K562 (cell line): Measurements from ENCODE around the gene PRSS27. TPM values are rescaled to one million over a fixed set of nuclear protein-coding genes. Genes with fewer than 3 reads are reported as not detected.
A peak's percentile ranks its signal among the peaks of the same experiment; 100 is the strongest.

Source experiments
- ATAC-seq: fragments of 200-7000 bp; cut with Tn5 transposase; 3 replicates; pipeline ENCODE4 v1.9.1; 2020; ENCODE audit warnings: moderate library complexity
- BruUV-seq: library from RNA; stranded (reverse); fragments of 400-500 nt; replicated peaks from 2 replicates; lab custom pipeline; 2021; lab: Mats Ljungman, UMichigan
- CTCF ChIA-PET: fragments of 300-600 bp; formaldehyde crosslinking; extraction: SDS; loops from one replicate; lab custom pipeline; 2021; ENCODE audit warnings: low intra/inter-chr PET ratio; lab: Yijun Ruan, JAX
- POLR2A ChIA-PET: fragments of 300-600, 350-650 bp; sonication (Branson Sonifier 250); formaldehyde crosslinking; extraction: SDS; loops from one replicate; lab custom pipeline; 2021; ENCODE audit warnings: antibody characterized with exemption, inconsistent platforms; lab: Yijun Ruan, JAX
- DNase-seq, 4 experiments: peaks; one replicate each; pipeline versions ENCODE4 v3.0.0 to v3.0.0-alpha.2; 2011 to 2018; ENCODE audit warnings: low spot score in 3 of 4, mixed read lengths in 3 of 4; ENCODE audit errors: extremely low read depth in 1 of 4
- FAIRE-seq: peaks from 2 replicates; lab custom pipeline; 2011; peaks lifted over from hg19 to GRCh38; lab: Jason Lieb, UNC
- H2AFZ ChIP-seq: 2 replicates; pipeline ENCODE4 v1.6.0; 2011; ENCODE audit warnings: low read depth, low read length, control low read depth, inconsistent platforms
- H3K27ac ChIP-seq: fragments of 200-600 bp; 3 replicates; pipeline ENCODE4 v1.8.0; 2011; ENCODE audit warnings: low read depth, mild to moderate bottlenecking, control low read depth, inconsistent platforms, low read length, moderate library complexity, mixed read lengths; ENCODE audit errors: extremely low read depth
- H3K27me3 ChIP-seq, 2 experiments: fragments of 300-600 bp in 1 of 2; 2 replicates in 1 of 2; 3 replicates in 1 of 2; pipeline versions ENCODE4 v1.6.0 to v1.8.0; 2011; ENCODE audit warnings: inconsistent platforms in 2 of 2, low read length in 2 of 2, mild to moderate bottlenecking in 1 of 2, mixed read lengths in 1 of 2, moderate library complexity in 1 of 2; ENCODE audit not compliant: control insufficient read depth in 2 of 2, insufficient read depth in 2 of 2
- H3K36me3 ChIP-seq: fragments of 300-600 bp; 3 replicates; pipeline ENCODE4 v1.8.0; 2011; ENCODE audit warnings: mild to moderate bottlenecking, low read length, inconsistent platforms; ENCODE audit not compliant: control insufficient read depth, insufficient read depth
- H3K4me1 ChIP-seq, 2 experiments: fragments of 200-600 bp in 1 of 2; replicated peaks in 1 of 2; 2 replicates in 1 of 2; 3 replicates in 1 of 2; pipeline versions ENCODE4 v1.5.1 to v1.8.0; 2011; ENCODE audit warnings: inconsistent platforms in 2 of 2, low read length in 2 of 2, mild to moderate bottlenecking in 1 of 2, mixed read lengths in 1 of 2, moderate library complexity in 1 of 2; ENCODE audit not compliant: control insufficient read depth in 2 of 2, insufficient read depth in 2 of 2
- H3K4me2 ChIP-seq: 2 replicates; pipeline ENCODE4 v1.6.1; 2011; ENCODE audit warnings: low read length, control low read depth, inconsistent platforms, mixed read lengths; ENCODE audit not compliant: insufficient read depth
- H3K4me3 ChIP-seq: fragments of 200-600 bp; sonication (generic), shearing (Covaris generic); 2 replicates; pipeline ENCODE4 v1.5.1; 2016; ENCODE audit warnings: control low read depth, inconsistent platforms
- H3K79me2 ChIP-seq: fragments of 200-600 bp; 3 replicates; pipeline ENCODE4 v1.8.0; 2011; ENCODE audit warnings: low read length, inconsistent platforms; ENCODE audit not compliant: control insufficient read depth, insufficient read depth
- H3K9ac ChIP-seq, 2 experiments: 2 replicates each; pipeline versions ENCODE4 v1.6.0 to v1.6.1; 2011; ENCODE audit warnings: low read depth in 2 of 2, low read length in 2 of 2, control low read depth in 1 of 2, inconsistent platforms in 1 of 2, mild to moderate bottlenecking in 1 of 2, mixed read lengths in 1 of 2; ENCODE audit not compliant: insufficient read depth in 1 of 2
- H3K9me1 ChIP-seq: one replicate; pipeline ENCODE4 v1.6.0; 2011; ENCODE audit warnings: inconsistent platforms, mild to moderate bottlenecking, low read length, moderate library complexity; ENCODE audit not compliant: control insufficient read depth, insufficient read depth
- H3K9me3 ChIP-seq: replicated peaks from 2 replicates; pipeline ENCODE4 v1.5.1; 2011; ENCODE audit warnings: low read depth, low read length, inconsistent platforms; ENCODE audit not compliant: control insufficient read depth, insufficient read depth
- H4K20me1 ChIP-seq: replicated peaks from 2 replicates; pipeline ENCODE4 v1.6.1; 2011; ENCODE audit warnings: low read length, inconsistent platforms, mixed read lengths; ENCODE audit not compliant: control insufficient read depth, insufficient read depth
- ARID2 ChIP-seq: fragments of 450-650 bp; IDR thresholded peaks from 2 replicates; pipeline ENCODE4 v1.6.1; 2017; ENCODE audit warnings: antibody characterized with exemption, mild to moderate bottlenecking
- ARNT ChIP-seq, 2 experiments: fragments of 450-650 bp; IDR thresholded peaks; 2 replicates each; pipeline ENCODE4 v1.6.1; 2016; ENCODE audit warnings: mild to moderate bottlenecking in 1 of 2
- BHLHE40 ChIP-seq: IDR thresholded peaks from 2 replicates; pipeline ENCODE4 v1.6.1; 2011; ENCODE audit warnings: low read length, improper control_type of control experiment
- IRF9 ChIP-seq: fragments of 450-650 bp; IDR thresholded peaks from 2 replicates; pipeline ENCODE4 v1.6.1; 2016; ENCODE audit warnings: missing biosample characterization, missing genetic modification characterization
- NBN ChIP-seq: fragments of 450-650 bp; IDR thresholded peaks from 2 replicates; pipeline ENCODE4 v1.6.1; 2016; ENCODE audit warnings: low read depth, mild to moderate bottlenecking
- NFRKB ChIP-seq: fragments of 450-650 bp; IDR thresholded peaks from 2 replicates; pipeline ENCODE4 v1.6.1; 2016; ENCODE audit warnings: low read depth
- NUFIP1 ChIP-seq: fragments of 450-650 bp; IDR thresholded peaks from 2 replicates; pipeline ENCODE4 v1.6.1; 2018; ENCODE audit not compliant: partially characterized antibody
- PATZ1 ChIP-seq: fragments of 250-450 bp; sonication (Bioruptor Pico); IDR thresholded peaks from 2 replicates; pipeline ENCODE4 v1.5.0; 2020; ENCODE audit warnings: mild to moderate bottlenecking, borderline replicate concordance
- RBM25 ChIP-seq: fragments of 200-400 bp; formaldehyde crosslinking; IDR thresholded peaks from 2 replicates; pipeline ENCODE4 v1.6.1; 2018; ENCODE audit warnings: low read length, low read depth, moderate library complexity; ENCODE audit not compliant: severe bottlenecking
- ZBED1 ChIP-seq: IDR thresholded peaks from 2 replicates; pipeline ENCODE4 v1.6.1; 2014
- ZNF174 ChIP-seq: fragments of 250-450 bp; sonication (Bioruptor Pico); IDR thresholded peaks from 2 replicates; pipeline ENCODE4 v1.4.0; 2020; ENCODE audit warnings: mild to moderate bottlenecking
- ZNF592 ChIP-seq: fragments of 450-650 bp; IDR thresholded peaks from 2 replicates; pipeline ENCODE4 v1.6.1; 2017; ENCODE audit warnings: antibody characterized with exemption, mild to moderate bottlenecking
- WGBS: fragments of 100-300 bp; shearing (Covaris generic); methylation state at CpG from one replicate; pipeline ENCODE4 v1.1.6; 2016; ENCODE audit warnings: low coverage, mixed read lengths; ENCODE audit not compliant: insufficient coverage; ENCODE audit errors: missing lambda C conversion rate; 5-methylcytosine and 5-hydroxymethylcytosine counted together
- in situ Hi-C: fragments of 300-500 bp; cut with MboI; formaldehyde crosslinking; loops from 4 replicates; pipeline ENCODE4 v1.15.0; 2018; ENCODE audit warnings: inconsistent platforms, mixed read lengths
- intact Hi-C: fragments of 100-400 bp; cut with micrococcal nuclease; formaldehyde crosslinking; loops from 2 replicates; pipeline ENCODE4 v1.14.2; 2022
- polyA plus RNA-seq, 8 experiments: library from polyadenylated mRNA; depleted of rRNA in 4 of 8; stranded (reverse) in 5 of 8; unstranded in 3 of 8; fragments of >200 nt; fragmentation: Nextera tagmentation in 2 of 8; fragmentation: Illumina TruSeq in 1 of 8; extraction: Ambion mirVana in 2 of 8; extraction: Trizol in 1 of 8; gene quantifications; 2 replicates each; pipeline versions ENCODE4 v1.2.1 to v1.2.3, GENCODE V29; 2011 to 2014; ENCODE audit warnings: inconsistent platforms in 1 of 8, missing spikeins in 1 of 8
- total RNA-seq, 7 experiments: library from RNA; depleted of rRNA in 6 of 7; stranded (reverse); fragments of >200 nt in 6 of 7; fragmentation: Illumina TruSeq in 2 of 7; extraction: Trizol in 2 of 7; gene quantifications; 2 replicates each; pipeline versions ENCODE4 v1.2.1 to v1.2.3, GENCODE V29; 2011 to 2021; ENCODE audit warnings: low replicate concordance in 1 of 7

PRSS27 gene
- total and polyA plus RNA-seq, 9 of the 15 experiments (the other 6 are each of a cell fraction or from before 2014, with no cell fraction given) = 0.09 to 0.20 (median 0.17) TPM; not detected in 5

- H3K27ac ChIP-seq = no peak overlapping the region
- ChIA-PET POLR2A (interaction anchor here (0.9 to 5.6 kb wide), 2 partner anchors 9 to 21 kb away, joined by 3 to 51 read pairs; no protein-coding TSS in a partner anchor), CTCF (interaction anchor here (0.6 kb wide), 1 partner anchor 10 kb away, joined by 3 read pairs; no protein-coding TSS in a partner anchor)
- peaks cover 1% of the 10 kb centered on the region; the same call in 1 of the 2 replicates for H4K20me1 ChIP-seq
- in situ Hi-C loops (no loop called here), intact Hi-C loops (no loop called here)
- FAIRE-seq (no peak), ATAC-seq (no peak), DNase-seq (no peak)
- 90% methylated on average over 7 of the region's 7 CpGs for WGBS
- no peak overlapping the region for H2AFZ ChIP-seq
- peaks cover 11 to 27% of the 10 kb centered on the region in 2 experiments for H3K4me1 ChIP-seq
- no peak overlapping the region for H3K4me2 ChIP-seq
- H3K9me3 ChIP-seq = no peaks in the 10 kb centered on the region
- BruUV-seq = no TSS peak
- TF ChIP-seq ARID2 = no peak
- TF ChIP-seq NBN = no peak
- no peak for TF ChIP-seq BHLHE40
- no peak for TF ChIP-seq ARNT (IDR thresholded peaks at IDR 0.05)
- TF ChIP-seq NUFIP1 = no peak
- no peak for TF ChIP-seq IRF9 (tag)
- no peak for TF ChIP-seq ZBED1
- TF ChIP-seq RBM25 = no peak
- TF ChIP-seq NFRKB = no peak
- no peak for TF ChIP-seq PATZ1 (CRISPR knock-in tag)
- TF ChIP-seq ZNF592 = no peak
- TF ChIP-seq ZNF174 (CRISPR knock-in tag) = no peak
- no peaks in the 10 kb centered on the region for H3K9me1 ChIP-seq
- H3K27me3 ChIP-seq = no peaks in the 10 kb centered on the region
- H3K9ac ChIP-seq = peak overlapping the region in 1 of 2 experiments; percentile 76; a peak in 2 of 4 replicates
- peaks cover 29% of the 10 kb centered on the region for H3K79me2 ChIP-seq
- peaks cover 17% of the 10 kb centered on the region; the same call in 2 of the 3 replicates for H3K36me3 ChIP-seq
- no peak overlapping the region for H3K4me3 ChIP-seq
Observed at GRCh38 chr16:2748757-2749455, 28.9 kb upstream of the PRSS27 start.
